Measurements from ENCODE around the gene SIK3.
"Not testable (repeated sequence)": the region's sequence is repeated elsewhere in the genome, so short reads cannot be mapped to it uniquely, and the experiment has no call there.

SIK3 gene

DNA sequence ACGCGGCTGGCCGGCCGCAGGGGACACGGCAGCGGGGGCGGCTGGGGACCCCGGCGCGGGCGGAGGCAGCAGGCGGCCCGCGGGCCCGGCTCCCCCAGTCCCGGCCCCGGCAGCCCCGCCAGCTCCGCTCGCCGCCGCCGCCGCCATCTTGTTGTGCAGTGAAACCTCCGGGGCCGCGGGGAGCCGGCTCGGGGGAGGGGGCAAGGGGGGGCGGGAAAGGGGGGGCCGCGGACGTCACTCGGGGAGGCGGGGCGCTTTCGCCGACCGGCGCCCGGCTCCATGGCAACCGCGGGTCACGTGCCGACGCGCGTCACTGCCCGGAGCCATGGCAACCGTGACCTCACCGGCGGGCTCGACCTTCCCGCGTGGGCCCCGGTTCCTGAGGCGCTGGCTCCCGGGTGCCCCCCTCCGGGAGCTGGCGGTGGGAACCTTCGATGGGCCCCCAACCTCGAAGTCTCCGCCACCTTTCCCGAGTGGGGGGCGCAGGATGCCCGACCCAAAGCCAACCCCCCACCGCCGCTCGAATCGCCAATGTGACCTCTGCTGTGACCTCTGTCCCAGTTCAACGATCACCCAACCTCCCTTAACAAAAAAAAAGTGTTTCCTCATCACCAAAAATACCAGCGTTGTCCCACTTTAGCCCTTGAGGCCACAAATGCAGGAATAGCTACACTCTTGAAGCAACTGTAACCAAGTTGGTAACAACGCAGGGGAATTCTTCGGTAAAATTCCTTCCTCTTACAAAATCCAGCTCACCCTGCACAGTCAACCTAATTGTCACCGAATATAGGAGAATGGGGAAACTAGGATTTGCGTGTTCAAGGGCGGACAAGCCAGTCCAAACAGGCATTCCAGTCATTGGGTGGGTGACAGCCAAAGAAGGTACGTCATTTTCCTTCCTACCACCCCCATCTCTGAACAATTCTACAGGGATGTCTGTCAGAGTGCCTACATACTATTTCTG is at the start of gene SIK3:
SIK3 (minus strand) TSS at position 160 of the 964 bp plus-strand sequence; CDS start at position 147, 13 bp downstream.
- DNase-seq (ENCODE audit: low read depth): peak; percentile 82

DNA sequence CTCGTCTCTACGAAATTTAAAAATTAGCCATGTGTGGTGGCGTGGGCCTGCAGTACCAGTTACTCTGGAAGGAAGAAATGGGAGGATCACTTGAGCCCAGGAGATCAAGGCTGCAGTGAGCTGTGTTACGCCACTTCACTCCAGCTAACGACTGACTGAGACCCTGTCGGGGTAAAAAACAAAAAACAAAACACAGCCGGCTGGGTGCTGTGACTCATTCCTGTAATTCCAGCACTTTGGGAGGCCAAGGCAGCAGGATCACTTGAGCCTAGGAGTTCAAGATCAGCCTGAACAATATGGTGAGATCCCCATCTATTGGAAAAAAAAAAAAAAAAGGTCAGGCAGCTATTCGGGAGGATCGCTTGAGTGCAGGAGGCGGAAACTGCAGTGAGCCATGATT is 48.3 kb upstream of the SIK3 start:
- DNase-seq (ENCODE audit: low read depth): no peak

DNA sequence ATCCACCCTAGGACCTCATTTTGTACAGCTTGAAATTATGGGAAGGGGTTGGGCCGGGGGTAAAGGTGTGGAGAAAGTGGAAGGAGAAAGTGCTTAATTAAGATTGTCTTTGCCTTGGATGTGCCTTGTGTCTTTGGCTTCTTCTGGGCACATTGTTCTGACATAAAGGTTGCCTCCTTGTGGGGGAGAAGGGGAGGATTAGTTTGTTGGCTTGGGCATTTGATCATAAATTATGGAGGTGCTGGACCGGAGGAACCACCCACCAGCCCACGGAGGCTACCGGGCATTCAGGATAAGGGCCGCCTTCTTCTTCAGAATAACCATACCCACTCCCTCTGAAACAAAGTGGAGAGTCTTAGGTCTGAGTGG is 47.1 kb upstream of the SIK3 start:
- no peak for DNase-seq (ENCODE audit: low read depth)

DNA sequence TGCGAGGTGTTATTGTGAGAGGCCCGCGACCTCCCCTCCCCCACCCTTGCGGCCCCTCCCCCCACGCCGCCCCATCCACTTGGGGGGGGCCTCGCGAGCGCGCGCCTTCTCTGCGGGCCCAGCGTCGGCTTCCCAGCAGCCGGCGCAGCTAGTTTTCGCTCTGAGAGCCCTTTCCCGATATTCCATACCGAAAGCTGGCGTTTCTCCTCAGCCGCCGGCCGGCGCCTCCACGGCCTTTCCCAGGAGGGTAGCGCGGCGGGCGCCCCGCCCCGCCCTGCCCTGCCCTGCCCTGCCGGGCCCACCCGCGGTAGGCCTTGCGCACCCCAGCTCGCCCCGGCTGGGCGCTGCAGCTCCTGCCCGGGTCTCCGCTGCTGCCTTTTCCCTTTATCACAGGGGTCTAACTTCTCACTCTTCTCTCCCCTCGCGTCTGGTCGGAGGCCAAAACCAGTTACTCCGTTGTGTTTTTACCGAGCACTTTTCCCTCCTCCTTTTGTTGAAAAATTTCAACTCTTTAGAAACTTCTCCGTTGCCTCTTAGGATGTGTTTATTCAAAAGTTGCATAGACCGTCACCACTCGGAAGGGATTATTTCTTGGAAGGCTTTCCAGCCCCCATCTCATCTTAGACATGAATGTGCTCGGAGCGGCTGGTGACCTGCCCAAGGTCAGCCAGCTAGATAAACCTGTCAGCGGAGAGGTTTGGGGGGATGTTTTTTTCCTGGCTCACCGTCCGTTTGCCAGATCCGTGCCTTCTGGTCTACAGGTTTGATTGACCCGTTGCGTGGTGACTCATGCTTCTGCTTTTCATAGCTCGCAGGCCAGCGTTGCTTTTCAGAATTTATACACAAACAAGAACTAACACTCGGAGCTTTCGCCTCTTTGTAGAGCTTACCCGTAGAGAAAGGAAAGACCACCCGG is 46.5 kb upstream of the SIK3 start:
- no peak for DNase-seq (ENCODE audit: low read depth)

DNA sequence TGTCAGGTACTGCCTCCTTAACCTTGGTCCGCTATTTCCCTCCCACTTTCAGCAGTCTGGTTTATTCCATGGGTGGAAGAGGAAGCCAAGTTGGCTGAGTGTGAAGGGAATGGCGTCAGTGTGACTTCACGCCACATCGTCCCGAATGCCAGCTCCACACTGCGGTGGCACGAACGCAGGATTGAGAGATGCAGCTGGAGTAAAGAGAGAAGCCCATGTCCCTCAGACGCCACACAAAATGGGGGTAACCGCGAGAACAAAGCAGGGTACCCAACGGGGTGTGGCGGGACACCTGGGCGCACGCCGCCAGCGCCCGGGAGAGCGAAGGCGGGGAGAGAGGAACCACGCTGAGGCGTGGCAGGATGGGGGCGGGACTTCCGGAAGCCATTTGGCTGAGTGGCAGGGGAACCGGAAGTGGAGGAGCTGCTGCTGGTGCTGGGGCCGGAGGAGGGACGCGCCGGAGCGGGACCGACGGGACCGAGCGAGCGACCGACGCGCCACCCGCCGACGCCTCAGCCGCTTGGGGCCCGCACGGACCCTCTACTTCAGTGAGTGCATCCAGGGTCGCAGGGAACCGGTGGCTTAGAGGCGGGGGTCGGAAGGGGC is 45.7 kb upstream of the SIK3 start, which contains the start of gene PAFAH1B2:
PAFAH1B2 (plus strand) TSS at position 417 of the 606 bp plus-strand sequence. CDS start 8,161 bp downstream, outside the sequence.
- peak; percentile 61 for DNase-seq (ENCODE audit: low read depth)

DNA sequence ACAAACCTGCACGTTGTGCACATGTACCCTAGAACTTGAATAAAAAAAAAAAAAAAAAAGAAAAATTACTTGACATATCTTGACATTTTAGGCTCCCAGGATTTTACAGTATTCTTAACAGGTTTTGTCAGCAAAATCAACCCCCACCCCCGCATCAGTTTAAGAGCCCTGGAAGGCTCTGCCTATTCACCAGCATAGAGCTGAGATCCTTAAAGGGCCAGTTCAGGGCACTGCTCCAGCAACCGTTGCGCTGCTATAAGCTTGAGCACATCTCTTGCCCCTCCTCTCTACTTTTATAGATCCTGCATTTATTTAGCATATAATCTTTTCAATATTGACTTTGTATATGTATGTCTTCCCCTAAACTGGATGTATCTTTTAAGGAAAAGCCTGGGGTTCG is 45.2 kb upstream of the SIK3 start:
- DNase-seq (ENCODE audit: low read depth): no peak

DNA sequence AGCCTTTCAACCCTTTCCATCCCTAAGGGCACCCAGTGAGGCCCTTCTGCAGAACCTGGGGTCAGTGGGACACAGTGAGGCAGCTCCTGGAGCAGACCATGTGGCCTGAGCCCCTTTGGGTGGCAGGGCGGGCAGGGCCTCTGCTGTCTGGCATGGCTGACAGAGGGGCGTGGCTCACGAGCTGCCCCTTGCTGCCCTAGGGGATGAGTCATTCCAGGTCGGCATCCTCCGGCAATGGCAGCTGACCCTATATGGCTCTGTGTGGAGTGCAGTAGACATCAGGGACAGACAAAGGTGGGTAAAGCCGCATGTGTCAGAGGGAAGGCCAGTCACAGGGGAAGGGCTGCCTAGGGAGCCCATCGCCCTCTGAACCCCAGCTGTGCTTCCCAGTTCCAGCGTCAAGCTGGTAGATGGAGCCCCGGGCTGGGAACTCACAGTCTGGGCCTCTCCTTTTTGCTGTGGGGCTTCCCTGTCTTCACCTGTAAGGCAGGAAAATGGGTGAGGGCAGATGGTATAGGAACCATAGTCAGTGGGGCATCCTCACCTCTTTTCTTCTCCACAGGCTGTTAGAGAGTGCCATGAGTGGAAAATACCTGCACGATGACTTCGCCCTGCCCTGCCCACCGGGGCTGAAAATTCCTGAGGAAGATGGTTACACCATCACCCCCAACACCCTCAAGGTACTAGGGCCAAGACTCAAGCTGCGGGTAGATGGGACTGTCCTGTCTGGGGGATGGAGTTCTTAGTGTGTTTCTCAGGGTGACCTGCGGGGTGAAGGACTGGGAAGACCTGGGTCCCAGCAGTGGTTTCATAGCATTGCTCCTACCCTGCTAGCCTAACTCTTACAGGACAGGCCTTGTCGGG is 39.2 kb upstream of the SIK3 start:
- not testable (repeated sequence) for DNase-seq (ENCODE audit: low read depth)

DNA sequence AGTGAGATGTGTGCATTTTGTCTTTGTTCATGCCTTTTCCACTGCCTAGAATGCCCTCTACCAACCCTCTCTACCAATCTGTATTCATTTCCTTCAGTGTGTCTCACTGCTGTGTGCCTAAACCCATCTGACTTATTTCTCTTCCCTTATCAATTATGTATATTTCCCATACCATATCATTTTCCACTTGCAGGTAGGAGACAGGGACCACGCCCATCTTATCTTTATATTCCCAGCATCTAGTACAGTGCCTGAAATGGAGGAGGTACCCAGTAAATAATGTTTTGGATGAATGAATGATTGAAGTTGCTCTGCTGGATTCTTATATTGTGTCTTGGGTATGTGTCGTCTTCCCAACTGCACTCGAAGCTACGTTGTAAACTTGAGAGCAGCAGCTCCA is 36.8 kb upstream of the SIK3 start:
- DNase-seq (ENCODE audit: low read depth): not testable (repeated sequence)

DNA sequence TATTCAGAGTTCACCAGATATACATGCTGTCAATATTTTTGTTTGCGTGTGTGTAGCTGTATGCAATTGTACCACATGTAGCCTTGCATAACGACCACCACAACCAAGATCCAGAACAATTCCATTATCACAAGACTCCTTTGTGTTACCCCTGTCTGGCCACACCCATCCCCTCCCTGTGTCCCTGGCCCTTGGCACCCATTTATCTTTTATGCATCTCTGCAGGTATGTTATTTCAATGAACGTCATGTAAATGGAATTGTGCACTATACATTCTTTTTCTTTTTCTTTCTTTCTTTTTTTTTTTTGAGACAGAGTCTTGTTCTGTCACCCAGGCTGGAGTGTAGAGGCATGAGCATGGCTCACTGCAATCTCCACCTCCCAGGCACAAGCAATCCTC is 36.2 kb upstream of the SIK3 start:
- no peak for DNase-seq (ENCODE audit: low read depth)

DNA sequence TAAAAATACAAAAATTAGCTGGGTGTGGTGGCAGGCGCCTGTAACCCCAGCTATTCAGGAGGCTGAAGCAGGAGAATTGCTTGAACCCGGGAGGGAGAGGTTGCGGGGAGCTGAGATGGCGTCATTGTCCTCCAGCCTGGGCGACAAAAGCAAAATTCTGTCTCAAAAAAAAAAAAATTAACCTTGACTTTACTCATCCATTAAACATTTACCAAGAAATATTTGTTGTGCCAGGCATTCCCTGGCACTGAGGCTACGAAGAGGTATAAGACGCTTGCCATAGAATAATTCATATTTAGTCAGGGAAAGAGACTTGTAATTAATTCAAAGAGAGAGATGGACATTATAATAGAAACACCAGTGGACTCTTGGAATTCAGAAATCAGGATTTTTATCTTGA is 32.7 kb upstream of the SIK3 start:
- DNase-seq (ENCODE audit: low read depth): no peak

DNA sequence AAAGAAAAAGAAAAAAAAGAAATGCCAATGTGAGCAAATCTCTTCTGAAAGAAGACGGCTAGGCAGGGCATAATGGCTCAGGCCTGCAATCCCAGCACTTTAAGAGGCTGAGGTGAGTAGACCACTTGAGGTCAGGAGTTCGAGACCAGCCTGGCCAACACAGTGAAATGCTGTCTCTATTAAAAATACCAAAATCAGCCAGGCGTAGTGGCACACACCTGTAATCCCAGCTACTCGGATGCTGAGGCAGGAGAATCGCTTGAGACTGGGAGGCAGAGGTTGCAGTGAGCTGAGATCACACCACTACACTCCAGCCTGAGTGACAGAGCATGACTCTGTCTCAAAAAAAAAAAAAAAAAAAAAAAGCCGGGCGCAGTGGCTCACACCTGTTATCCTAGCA is 32.2 kb upstream of the SIK3 start:
- DNase-seq (ENCODE audit: low read depth): not testable (repeated sequence)

DNA sequence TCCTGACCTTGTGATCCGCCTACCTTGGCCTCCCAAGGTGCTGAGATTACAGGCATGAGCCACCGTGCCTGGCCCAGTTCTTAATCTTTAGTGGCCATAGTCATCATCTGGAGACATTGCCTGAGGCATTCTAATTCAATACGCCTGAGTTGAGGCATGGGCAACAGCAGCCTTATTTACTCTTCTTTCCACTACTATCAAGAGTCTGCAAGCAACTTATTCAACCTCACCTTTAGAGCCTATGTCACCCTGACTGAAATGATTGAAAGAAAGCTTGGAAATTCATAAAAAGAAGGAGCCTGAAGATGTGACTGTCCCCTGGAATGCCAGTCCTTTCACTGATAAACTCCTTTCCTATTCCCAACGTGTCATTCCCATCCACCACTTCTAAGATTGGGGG is 30.1 kb upstream of the SIK3 start:
- DNase-seq (ENCODE audit: low read depth): no peak

DNA sequence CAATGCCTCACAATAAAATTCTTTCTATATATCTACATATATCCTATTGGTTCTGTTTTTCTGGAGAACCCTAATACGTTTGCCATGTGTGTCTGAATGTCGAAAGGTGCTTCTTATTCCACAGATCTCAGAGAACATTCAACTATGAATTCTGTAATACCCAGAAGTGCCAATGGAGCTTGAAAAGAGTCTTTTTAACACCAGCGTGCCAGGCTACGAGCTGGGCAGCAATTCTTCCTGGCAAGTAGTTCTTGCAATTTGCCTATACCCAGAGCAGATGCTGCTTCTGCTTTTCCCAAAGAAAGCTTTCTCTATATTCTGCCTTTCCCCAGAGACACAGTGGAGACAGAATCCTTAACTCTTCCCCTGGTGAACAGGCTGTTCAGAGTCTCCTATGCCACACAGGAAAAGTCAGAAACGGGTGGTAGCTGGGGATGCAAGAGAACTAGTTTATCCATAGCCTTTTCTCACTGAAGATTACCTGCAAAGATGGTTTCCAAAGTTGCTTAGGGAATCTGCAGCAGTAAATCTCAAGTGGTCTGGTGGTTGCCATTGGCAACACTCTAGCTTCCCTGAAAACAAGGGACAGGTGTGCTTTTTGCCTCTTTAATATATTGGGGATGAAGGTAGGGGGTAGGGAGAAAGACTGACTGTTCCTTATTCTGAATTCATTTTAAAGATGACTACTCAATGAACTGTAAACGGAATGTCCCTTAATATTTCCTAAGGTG is 29.1 kb upstream of the SIK3 start:
- no peak for DNase-seq (ENCODE audit: low read depth)

DNA sequence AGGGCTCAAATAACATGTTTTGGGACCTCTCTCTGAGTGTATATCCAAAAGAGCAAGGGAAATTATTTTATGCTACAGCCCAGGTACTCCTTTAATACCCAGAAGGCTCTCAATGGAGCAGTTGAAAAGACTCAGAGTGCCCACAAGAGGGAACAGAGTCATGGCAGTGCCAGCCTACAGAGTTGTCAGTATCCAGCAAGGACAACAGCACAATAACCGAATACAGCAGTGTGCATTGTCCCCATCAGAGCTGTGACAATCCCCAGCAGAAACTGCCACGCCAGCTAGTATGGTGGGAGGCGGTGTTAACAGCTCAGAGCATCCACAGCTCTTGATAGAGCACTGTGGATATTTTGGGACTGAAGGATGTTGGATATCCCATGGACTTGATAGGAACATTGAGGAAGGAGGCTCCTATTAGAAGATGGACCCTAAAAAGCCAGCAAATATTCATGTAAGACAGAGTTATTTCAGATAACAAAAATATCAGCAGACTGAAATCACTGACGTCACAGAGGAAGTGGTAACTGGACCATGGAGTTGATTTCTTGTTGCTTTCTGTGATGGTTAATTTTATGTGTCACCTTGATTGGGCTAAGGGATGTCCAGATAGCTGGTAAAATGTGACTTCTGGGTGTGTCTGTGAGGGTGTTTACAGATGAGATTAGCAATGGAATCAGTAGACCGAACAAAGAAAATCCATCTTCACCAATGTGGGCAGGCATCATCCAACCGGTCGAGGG is 28.2 kb upstream of the SIK3 start:
- no peak for DNase-seq (ENCODE audit: low read depth)

DNA sequence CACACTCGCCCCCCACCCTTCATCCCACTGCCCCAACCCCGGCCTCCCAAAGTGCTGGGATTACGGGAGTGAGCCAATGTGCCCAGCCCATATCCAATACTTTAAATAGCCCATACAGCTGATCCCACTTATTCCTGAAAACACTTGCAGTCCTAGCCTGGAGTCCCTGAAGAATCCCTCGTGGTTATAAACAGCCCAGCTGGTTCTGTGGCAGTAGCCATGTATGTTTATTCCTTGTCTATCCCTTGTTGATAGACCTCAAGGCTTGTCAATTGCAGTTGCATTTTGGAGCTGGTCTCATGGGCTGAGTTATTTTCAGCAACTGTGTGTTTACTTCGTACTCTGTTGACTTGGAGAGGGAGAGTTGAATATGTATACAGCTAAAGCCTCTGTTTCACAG is 24.3 kb upstream of the SIK3 start:
- no peak for DNase-seq (ENCODE audit: low read depth)

DNA sequence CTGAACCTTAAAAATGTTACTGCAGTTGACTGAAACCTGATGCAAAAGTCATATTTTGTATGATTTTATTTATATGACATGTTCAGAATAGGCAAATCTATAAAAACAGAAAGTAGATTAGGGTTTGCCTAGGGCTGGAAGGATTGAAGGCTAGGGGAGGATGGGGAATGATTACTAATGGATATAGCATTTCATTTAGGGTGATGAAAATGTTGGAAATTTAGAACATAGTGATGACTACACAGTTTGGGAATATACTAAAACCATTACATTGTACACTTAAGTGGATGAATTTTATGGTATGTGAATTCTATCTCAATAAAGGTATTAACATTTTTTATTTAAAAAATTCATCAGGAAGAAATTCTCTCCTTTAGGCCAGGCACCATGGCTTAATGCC is 22.9 kb upstream of the SIK3 start:
- DNase-seq (ENCODE audit: low read depth): no peak

DNA sequence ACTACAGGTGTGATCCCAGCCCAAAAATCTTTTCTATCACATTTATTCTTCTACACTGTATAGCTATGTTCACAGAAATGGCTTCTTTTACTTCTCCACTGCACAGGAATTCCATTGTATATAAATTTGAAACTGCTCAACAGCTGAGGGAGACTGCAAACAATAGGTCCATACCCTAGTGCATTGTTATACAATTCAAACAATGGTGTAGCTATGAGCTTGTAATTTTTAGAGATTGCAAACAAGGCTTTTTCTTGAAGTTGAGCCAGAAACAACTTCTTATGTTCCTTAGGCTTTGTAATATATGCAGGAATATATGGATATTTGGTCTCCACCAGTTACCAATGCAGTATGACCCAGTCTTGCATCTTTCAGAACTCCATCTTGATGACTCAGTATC is 19.5 kb upstream of the SIK3 start:
- no peak for DNase-seq (ENCODE audit: low read depth)

DNA sequence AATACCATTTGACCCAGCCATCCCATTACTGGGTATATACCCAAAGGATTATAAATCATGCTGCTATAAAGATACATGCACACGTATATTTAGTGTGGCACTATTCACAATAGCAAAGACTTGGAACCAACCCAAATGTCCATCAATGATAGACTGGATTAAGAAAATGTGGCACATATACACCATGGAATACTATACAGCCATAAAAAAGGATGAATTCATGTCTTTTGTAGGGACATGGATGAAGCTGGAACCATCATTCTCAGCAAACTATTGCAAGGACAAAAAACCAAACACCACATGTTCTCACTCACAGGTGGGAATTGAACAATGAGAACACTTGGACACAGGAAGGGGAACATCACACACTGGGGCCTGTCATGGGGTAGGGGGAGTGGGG is 14.7 kb upstream of the SIK3 start:
- DNase-seq (ENCODE audit: low read depth): not testable (repeated sequence)

DNA sequence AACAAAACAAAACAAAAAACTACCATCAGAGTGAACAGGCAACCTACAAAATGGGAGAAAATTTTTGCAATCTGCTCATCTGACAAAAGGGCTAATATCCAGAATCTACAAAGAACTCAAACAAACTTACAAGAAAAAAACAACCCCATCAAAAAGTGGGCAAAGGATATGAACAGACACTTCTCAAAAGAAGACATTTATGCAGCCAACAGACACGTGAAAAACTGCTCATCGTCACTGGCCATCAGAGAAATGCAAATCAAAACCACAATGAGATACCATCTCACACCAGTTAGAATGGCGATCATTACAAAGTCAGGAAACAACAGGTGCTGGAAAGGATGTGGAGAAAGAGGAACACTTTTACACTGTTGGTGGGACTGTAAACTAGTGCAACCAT is 14.3 kb upstream of the SIK3 start:
- DNase-seq (ENCODE audit: low read depth): not testable (repeated sequence)

All from GM04503 (cell line).